ENCODE measurements around the gene SH3BP1. TPM values are rescaled to one million over a fixed set of nuclear protein-coding genes. Genes with fewer than 3 reads are reported as not detected.

The SH3BP1 gene
- total RNA-seq, 1 experiment from 2014 or later: 60.5 TPM

DNA sequence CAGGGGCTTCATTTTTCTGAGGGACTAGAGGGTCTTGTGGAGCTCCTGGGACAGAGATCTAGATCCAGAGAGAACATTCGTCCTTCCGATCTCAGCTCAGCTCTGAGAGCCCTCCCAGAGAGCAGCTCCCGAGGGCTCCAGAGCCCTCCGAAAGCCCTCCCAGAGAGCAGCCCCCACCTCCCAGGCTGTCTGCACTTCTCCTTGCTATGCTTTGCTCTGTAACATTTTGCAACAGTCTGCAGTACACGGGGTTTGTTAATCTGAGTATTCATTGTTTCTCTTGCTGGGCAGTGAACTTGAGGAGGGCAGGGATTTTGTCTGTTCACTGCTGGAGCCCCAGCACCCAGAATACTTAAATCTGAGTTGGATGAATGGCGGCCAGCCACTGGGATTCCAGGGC, 28.3 kb upstream of the SH3BP1 start:
- intact Hi-C loops (cut with micrococcal nuclease; ENCODE audit: unreplicated experiment): no loop called here
- H3K4me3 ChIP-seq: no peak overlapping the region
- H3K9me3 ChIP-seq (ENCODE audit: insufficient read depth, low read depth): no peaks in the 10 kb centered on the region
- ChIA-PET POLR2A (ENCODE audit: unreplicated experiment) (interaction anchor here (0.5 to 0.6 kb wide), 2 partner anchors 60 to 1053 kb away, joined by 3 to 4 read pairs; no protein-coding TSS in a partner anchor), CTCF (no interaction called here)
- peaks cover 30% of the 10 kb centered on the region for H3K4me1 ChIP-seq (replicated peaks; ENCODE audit: insufficient read depth)
- H3K27ac ChIP-seq: no peak overlapping the region
- H3K9me2 ChIP-seq (ENCODE audit: insufficient read depth): no peaks in the 10 kb centered on the region
- peak overlapping the region; percentile 93; the same call in 1 of the 2 replicates for H3K4me2 ChIP-seq
- H3K79me2 ChIP-seq (ENCODE audit: low read depth): peaks cover 32% of the 10 kb centered on the region
- H3K27me3 ChIP-seq (ENCODE audit: insufficient read depth, low read depth): no peaks in the 10 kb centered on the region
- no peak for DNase-seq
- no TSS peak for BruUV-seq (replicated peaks)
- H4K20me1 ChIP-seq (ENCODE audit: insufficient read depth): peaks cover 9% of the 10 kb centered on the region
- no peak overlapping the region for H2AFZ ChIP-seq
- no peak for TF ChIP-seq EZH2 (IDR thresholded peaks at IDR 0.05; ENCODE audit: low read depth)
- TF ChIP-seq, protein P1, sequence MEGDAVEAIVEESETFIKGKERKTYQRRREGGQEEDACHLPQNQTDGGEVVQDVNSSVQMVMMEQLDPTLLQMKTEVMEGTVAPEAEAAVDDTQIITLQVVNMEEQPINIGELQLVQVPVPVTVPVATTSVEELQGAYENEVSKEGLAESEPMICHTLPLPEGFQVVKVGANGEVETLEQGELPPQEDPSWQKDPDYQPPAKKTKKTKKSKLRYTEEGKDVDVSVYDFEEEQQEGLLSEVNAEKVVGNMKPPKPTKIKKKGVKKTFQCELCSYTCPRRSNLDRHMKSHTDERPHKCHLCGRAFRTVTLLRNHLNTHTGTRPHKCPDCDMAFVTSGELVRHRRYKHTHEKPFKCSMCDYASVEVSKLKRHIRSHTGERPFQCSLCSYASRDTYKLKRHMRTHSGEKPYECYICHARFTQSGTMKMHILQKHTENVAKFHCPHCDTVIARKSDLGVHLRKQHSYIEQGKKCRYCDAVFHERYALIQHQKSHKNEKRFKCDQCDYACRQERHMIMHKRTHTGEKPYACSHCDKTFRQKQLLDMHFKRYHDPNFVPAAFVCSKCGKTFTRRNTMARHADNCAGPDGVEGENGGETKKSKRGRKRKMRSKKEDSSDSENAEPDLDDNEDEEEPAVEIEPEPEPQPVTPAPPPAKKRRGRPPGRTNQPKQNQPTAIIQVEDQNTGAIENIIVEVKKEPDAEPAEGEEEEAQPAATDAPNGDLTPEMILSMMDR (conservative IDR thresholded peaks at IDR 0.05): no peak
- H3K36me3 ChIP-seq (ENCODE audit: low read depth): 0 out of 2 replicates have a peak, but pooled peaks cover 6% of the 10 kb centered on the region
- peaks cover 11% of the 10 kb centered on the region for H3F3A ChIP-seq (ENCODE audit: insufficient read depth, low read depth)

DNA sequence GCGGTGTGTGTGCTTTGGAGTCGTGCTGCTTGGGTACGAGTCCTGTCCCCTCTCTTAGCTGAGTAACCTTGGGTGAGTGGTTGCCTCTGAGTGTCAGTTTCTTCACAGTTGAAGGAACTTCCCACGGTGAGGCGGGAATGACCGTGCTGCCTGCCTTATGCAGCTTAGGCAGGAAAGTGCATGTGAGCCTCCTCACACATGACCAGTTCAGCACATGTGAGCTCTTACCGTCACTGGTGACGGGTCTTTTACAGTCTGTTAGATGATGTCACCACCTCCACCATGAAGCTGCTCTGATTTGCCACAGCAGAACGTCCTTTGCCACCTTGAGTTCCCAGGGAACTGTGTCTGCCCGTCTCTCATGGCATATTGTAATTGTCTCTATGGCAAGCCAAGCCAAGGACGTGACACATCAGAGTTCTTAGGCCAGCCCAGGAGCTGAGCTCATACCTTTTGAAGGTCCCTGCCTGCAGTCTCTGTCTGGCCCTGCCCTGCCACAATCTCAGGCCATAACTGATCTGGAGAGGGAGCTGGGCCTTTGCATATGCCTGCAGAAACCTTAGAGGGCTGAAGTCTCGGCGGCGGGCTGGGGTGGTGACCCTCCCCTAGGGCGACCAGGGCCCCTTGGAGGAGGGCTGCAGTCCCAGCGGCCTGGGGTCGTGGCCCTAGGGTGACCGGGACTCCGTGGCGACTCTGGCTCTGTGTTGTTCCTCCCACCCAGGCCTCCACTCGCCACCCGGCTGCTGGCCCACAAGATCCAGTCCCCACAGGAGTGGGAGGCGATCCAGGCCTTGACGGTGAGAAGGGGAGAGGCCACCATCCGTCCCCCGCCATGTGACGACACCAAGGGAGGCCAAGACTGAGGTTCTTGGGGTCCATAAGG, 23.0 kb upstream of the SH3BP1 start:
- H4K20me1 ChIP-seq (ENCODE audit: insufficient read depth): peaks cover 16% of the 10 kb centered on the region
- intact Hi-C loops (cut with micrococcal nuclease; ENCODE audit: unreplicated experiment): no loop called here
- POLR2A ChIA-PET (ENCODE audit: unreplicated experiment): interaction anchor here (0.6 kb wide), 1 partner anchor 53 kb away, joined by 13 read pairs; no protein-coding TSS in a partner anchor
- H3K4me1 ChIP-seq (replicated peaks; ENCODE audit: insufficient read depth): no peaks in the 10 kb centered on the region
- TF ChIP-seq EZH2 (IDR thresholded peaks at IDR 0.05; ENCODE audit: low read depth): no peak
- TF ChIP-seq, protein P1 (conservative IDR thresholded peaks at IDR 0.05): no peak
- H3K79me2 ChIP-seq (ENCODE audit: low read depth): peaks cover 6% of the 10 kb centered on the region
- H3F3A ChIP-seq (ENCODE audit: insufficient read depth, low read depth): peaks cover 10% of the 10 kb centered on the region; the same call in 1 of the 2 replicates
- H3K4me2 ChIP-seq: no peak overlapping the region
- no peaks in the 10 kb centered on the region for H3K9me3 ChIP-seq (ENCODE audit: insufficient read depth, low read depth)
- peaks cover 44% of the 10 kb centered on the region; the same call in 1 of the 2 replicates for H3K36me3 ChIP-seq (ENCODE audit: low read depth)
- H3K9me2 ChIP-seq (ENCODE audit: insufficient read depth): no peaks in the 10 kb centered on the region
- H3K27ac ChIP-seq: no peak overlapping the region
- no peaks in the 10 kb centered on the region for H3K27me3 ChIP-seq (ENCODE audit: insufficient read depth, low read depth)
- no TSS peak for BruUV-seq (replicated peaks)
- H3K4me3 ChIP-seq: no peak overlapping the region
- CTCF ChIA-PET: no interaction called here
- no peak for DNase-seq
- no peak overlapping the region for H2AFZ ChIP-seq

DNA sequence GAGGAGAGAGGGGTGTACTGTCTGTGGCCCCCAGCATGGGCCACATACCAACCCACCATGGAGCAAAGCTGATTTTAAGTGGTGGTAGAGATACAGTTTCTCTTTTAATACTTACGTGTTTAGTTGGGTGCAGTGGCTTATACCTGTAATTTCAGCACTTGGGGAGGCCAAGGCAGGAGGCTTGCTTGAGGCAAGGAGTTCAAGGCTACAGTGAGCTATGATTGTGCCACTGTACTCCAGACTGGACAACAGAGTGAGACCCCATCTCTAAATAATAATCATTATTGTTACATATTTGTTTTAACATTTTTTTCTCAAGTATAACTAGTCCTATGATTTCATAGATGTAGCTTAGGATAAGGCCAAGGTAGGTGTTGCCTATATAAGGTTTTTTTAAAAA, 22.0 kb upstream of the SH3BP1 start:
- Histone ChIP-seq H3K36me3 (ENCODE audit: low read depth) (peaks cover 43% of the 10 kb centered on the region; the same call in 1 of the 2 replicates), H3K27me3 (ENCODE audit: insufficient read depth, low read depth) (no peaks in the 10 kb centered on the region), H3K9me3 (ENCODE audit: insufficient read depth, low read depth) (no peaks in the 10 kb centered on the region), H2AFZ (no peak overlapping the region), H3K4me2 (no peak overlapping the region), H4K20me1 (ENCODE audit: insufficient read depth) (peaks cover 11% of the 10 kb centered on the region; the same call in 1 of the 2 replicates), H3K4me3 (no peak overlapping the region), H3K9me2 (ENCODE audit: insufficient read depth) (no peaks in the 10 kb centered on the region), H3K4me1 (replicated peaks; ENCODE audit: insufficient read depth) (no peaks in the 10 kb centered on the region), H3F3A (ENCODE audit: insufficient read depth, low read depth) (peaks cover 18% of the 10 kb centered on the region; the same call in 1 of the 2 replicates), H3K79me2 (ENCODE audit: low read depth) (no peaks in the 10 kb centered on the region), H3K27ac (no peak overlapping the region)
- ChIA-PET POLR2A (ENCODE audit: unreplicated experiment) (no interaction called here), CTCF (interaction anchor here (0.6 kb wide), 1 partner anchor 57 kb away, joined by 4 read pairs; no protein-coding TSS in a partner anchor)
- intact Hi-C loops (cut with micrococcal nuclease; ENCODE audit: unreplicated experiment): no loop called here
- TF ChIP-seq, protein P1 (conservative IDR thresholded peaks at IDR 0.05): no peak
- TF ChIP-seq EZH2 (IDR thresholded peaks at IDR 0.05; ENCODE audit: low read depth): no peak
- BruUV-seq (replicated peaks): no TSS peak
- DNase-seq: no peak

Measured in PC-9 (cell line).